Karpas-422 (cell line): ENCODE results near the gene ARHGAP4. TPM values are rescaled to one million over a fixed set of nuclear protein-coding genes. Genes with fewer than 3 reads are reported as not detected.

Experiments
- DNase-seq: peaks from one replicate; pipeline ENCODE4 v3.0.0-alpha.2; 2015
- H2AFZ ChIP-seq: fragments of 200-600 bp; sonication (generic); 2 replicates; pipeline ENCODE4 v1.6.1; 2014; ENCODE audit warnings: antibody characterized with exemption, low read length, mixed read lengths
- H3K27ac ChIP-seq: fragments of 200-600 bp; sonication (generic); 2 replicates; pipeline ENCODE4 v1.5.1; 2014; ENCODE audit warnings: mild to moderate bottlenecking, low read length, moderate library complexity
- H3K27me3 ChIP-seq: fragments of 200-600 bp; sonication (generic); 2 replicates; pipeline ENCODE4 v1.6.1; 2014; ENCODE audit warnings: low read length, mixed read lengths
- H3K36me3 ChIP-seq: fragments of 200-600 bp; sonication (generic); 2 replicates; pipeline ENCODE4 v1.6.1; 2014; ENCODE audit warnings: low read length, mixed read lengths; ENCODE audit not compliant: insufficient read depth
- H3K4me1 ChIP-seq: fragments of 200-600 bp; sonication (generic); 2 replicates; pipeline ENCODE4 v1.6.1; 2014; ENCODE audit warnings: mild to moderate bottlenecking, low read length, mixed read lengths
- H3K4me2 ChIP-seq: fragments of 200-600 bp; sonication (generic); 2 replicates; pipeline ENCODE4 v1.6.1; 2014; ENCODE audit warnings: low read length, low read depth, mild to moderate bottlenecking; ENCODE audit not compliant: poor library complexity, severe bottlenecking
- H3K4me3 ChIP-seq: fragments of 200-600 bp; sonication (generic); 2 replicates; pipeline ENCODE4 v1.5.1; 2014; ENCODE audit warnings: mild to moderate bottlenecking, antibody characterized with exemption, low read length, mixed read lengths
- H3K79me2 ChIP-seq: fragments of 200-600 bp; sonication (generic); 2 replicates; pipeline ENCODE4 v1.6.1; 2014; ENCODE audit warnings: mild to moderate bottlenecking, low read length, mixed read lengths
- H3K9ac ChIP-seq: fragments of 200-600 bp; sonication (generic); 2 replicates; pipeline ENCODE4 v1.6.0; 2014; ENCODE audit warnings: low read length
- H3K9me2 ChIP-seq: fragments of 200-600 bp; sonication (generic), shearing (Covaris generic); replicated peaks from 2 replicates; pipeline ENCODE4 v1.6.0; 2014; ENCODE audit warnings: mild to moderate bottlenecking, low read length, moderate library complexity; ENCODE audit not compliant: insufficient read depth
- H3K9me3 ChIP-seq: fragments of 300-700, 200-600 bp; sonication (generic); 2 replicates; pipeline ENCODE4 v1.6.1; 2014; ENCODE audit warnings: low read length, mixed read lengths
- H4K20me1 ChIP-seq: fragments of 200-600 bp; sonication (generic); 2 replicates; pipeline ENCODE4 v1.6.1; 2014; ENCODE audit warnings: mild to moderate bottlenecking, antibody characterized with exemption, low read length, low read depth; ENCODE audit not compliant: insufficient read depth
- total RNA-seq: library from RNA; depleted of rRNA; stranded (reverse); fragments of >200 nt; shearing (Covaris generic); gene quantifications from 2 replicates; pipeline ENCODE4 v1.2.3, GENCODE V29; 2014; ENCODE audit warnings: low replicate concordance

Gene ARHGAP4
- total RNA-seq, 1 experiment from 2014 or later = 104 TPM

DNA sequence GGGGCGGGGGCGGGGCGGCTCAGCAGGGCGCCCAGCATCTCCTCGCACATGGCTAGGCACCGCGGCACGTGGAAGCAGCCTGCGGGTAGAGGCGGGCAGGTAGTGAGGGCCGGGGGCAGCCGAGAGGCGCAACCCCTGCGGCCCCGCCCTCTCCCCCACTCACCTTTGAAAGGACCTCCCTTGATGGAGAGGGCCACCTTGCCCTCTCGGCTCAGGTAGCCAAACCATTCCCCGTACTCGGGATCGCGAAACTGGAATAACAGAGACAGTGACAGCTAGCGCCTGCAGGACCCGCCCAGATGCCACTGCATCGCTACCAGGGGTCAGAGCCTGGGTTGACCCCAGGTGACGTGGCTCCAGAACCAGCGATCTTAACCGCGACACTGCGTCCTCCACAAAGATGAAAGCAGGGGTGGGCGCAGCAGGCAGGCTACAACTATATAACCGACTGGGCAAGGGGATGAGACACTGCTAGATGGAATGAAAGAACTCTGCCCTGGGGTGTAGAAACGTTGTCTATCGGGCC lies 9.3 kb upstream of the ARHGAP4 start:
- DNase-seq = no peak
- Histone ChIP-seq H3K36me3 (0 out of 2 replicates have a peak, but pooled peaks cover 4% of the 10 kb centered on the region), H3K4me1 (peaks cover 16% of the 10 kb centered on the region), H3K9me3 (no peaks in the 10 kb centered on the region), H3K27ac (no peak overlapping the region), H3K9ac (peak overlapping the region; percentile 72), H4K20me1 (no peaks in the 10 kb centered on the region), H3K4me2 (peak overlapping the region; percentile 82), H3K4me3 (peak overlapping the region; percentile 75), H3K27me3 (no peaks in the 10 kb centered on the region), H3K79me2 (peaks cover 20% of the 10 kb centered on the region), H3K9me2 (no peaks in the 10 kb centered on the region), H2AFZ (peak overlapping the region; percentile 67; the same call in 1 of the 2 replicates)

DNA sequence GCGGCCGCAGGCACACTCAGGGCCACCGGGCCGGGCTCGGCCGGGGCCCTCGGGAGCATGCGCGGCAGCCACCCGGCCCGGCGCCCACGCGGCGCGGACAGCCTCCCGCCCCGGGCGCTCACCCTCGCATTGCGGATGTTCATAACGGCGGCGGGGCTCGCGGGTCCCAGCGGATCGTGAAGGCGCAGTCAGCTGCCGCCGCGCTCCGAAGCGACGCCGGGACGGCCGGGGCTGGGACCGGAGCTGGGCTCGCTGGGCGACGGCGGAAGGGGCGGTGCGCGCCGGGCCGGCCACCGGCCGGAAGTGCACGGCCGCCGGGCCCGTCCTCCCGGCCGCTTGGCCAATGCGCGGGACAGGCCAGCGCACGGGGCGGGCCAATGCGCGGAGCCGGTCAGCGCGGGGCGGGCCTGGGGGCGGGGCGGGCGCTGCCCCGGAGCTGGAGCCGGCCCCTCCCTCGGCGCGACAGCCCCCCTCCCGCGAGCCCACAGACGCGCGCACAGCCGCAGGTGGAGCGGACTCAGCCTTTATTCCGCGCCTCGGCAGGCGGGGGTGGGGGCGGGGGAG lies 8.8 kb upstream of the ARHGAP4 start, which contains the start of gene NAA10:
Gene NAA10, minus strand, starts transcription at position 276 of the 564 bp plus-strand sequence. Its CDS starts 133 bp downstream, at position 143.
- Histone ChIP-seq H3K4me3 (peak within 1 kb of the TSS; percentile 89), H2AFZ (peak within 1 kb of the TSS; percentile 67; the same call in 1 of the 2 replicates), H3K4me2 (peak within 1 kb of the TSS; percentile 82), H3K27me3 (no peaks in the 10 kb centered on the region), H3K4me1 (peaks cover 18% of the 10 kb centered on the region), H3K9ac (peak within 1 kb of the TSS; percentile 93), H3K9me3 (no peaks in the 10 kb centered on the region), H3K9me2 (no peaks in the 10 kb centered on the region), H3K79me2 (peaks cover 20% of the 10 kb centered on the region), H3K27ac (peak within 1 kb of the TSS; percentile 66), H3K36me3 (0 out of 2 replicates have a peak, but pooled peaks cover 4% of the 10 kb centered on the region), H4K20me1 (no peaks in the 10 kb centered on the region)
- peak; percentile 89 for DNase-seq

- H3K9me2 ChIP-seq = no peaks in the 10 kb centered on the region
- H3K79me2 ChIP-seq = peaks cover 20% of the 10 kb centered on the region
- H3K4me1 ChIP-seq = peaks cover 24% of the 10 kb centered on the region
- no peaks in the 10 kb centered on the region for H4K20me1 ChIP-seq
- H3K36me3 ChIP-seq = 0 out of 2 replicates have a peak, but pooled peaks cover 4% of the 10 kb centered on the region
- H3K4me3 ChIP-seq = peak overlapping the region; percentile 89
- no peak for DNase-seq
- no peaks in the 10 kb centered on the region for H3K9me3 ChIP-seq
- H3K27me3 ChIP-seq = no peaks in the 10 kb centered on the region
- peak overlapping the region; percentile 66 for H3K27ac ChIP-seq
- peak overlapping the region; percentile 56 for H3K4me2 ChIP-seq
- peak overlapping the region; percentile 93 for H3K9ac ChIP-seq
- no peak overlapping the region for H2AFZ ChIP-seq
Observed at GRCh38 chrX:153934148-153934761, 8.2 kb upstream of the ARHGAP4 start.

DNA sequence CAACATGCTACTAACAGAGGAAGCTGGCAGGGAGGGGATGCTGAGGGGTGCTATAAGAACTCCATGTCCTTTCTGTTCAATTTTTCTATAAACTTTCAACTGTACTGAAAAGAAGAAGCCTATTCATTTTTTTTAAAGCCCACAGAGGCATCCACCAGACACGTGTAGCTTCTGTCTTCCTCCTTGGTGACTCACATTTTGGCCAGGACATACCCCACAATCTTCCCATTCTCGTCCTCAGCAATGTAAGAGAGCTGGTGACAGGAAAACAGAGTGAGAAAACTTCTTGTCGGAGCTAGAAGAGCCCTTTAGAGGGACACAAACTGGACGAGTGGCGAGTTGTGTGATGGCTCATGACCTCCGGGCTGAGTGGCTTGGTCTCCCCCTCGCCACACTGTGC lies 7.7 kb upstream of the ARHGAP4 start:
- DNase-seq = no peak
- no peak overlapping the region for H2AFZ ChIP-seq
- H3K9me3 ChIP-seq = no peaks in the 10 kb centered on the region
- peak overlapping the region; percentile 89 for H3K4me3 ChIP-seq
- H4K20me1 ChIP-seq = no peaks in the 10 kb centered on the region
- H3K9ac ChIP-seq = peak overlapping the region; percentile 93
- H3K79me2 ChIP-seq = peaks cover 20% of the 10 kb centered on the region
- no peaks in the 10 kb centered on the region for H3K27me3 ChIP-seq
- no peaks in the 10 kb centered on the region for H3K9me2 ChIP-seq
- H3K4me1 ChIP-seq = peaks cover 29% of the 10 kb centered on the region
- H3K4me2 ChIP-seq = peak overlapping the region; percentile 56
- H3K36me3 ChIP-seq = 0 out of 2 replicates have a peak, but pooled peaks cover 4% of the 10 kb centered on the region
- peak overlapping the region; percentile 66 for H3K27ac ChIP-seq

- no peak overlapping the region for H3K4me2 ChIP-seq
- no peaks in the 10 kb centered on the region for H3K9me3 ChIP-seq
- H3K9me2 ChIP-seq = no peaks in the 10 kb centered on the region
- no peaks in the 10 kb centered on the region for H4K20me1 ChIP-seq
- no peak overlapping the region for H2AFZ ChIP-seq
- no peak overlapping the region for H3K4me3 ChIP-seq
- H3K4me1 ChIP-seq = peaks cover 34% of the 10 kb centered on the region
- H3K9ac ChIP-seq = no peak overlapping the region
- no peak overlapping the region for H3K27ac ChIP-seq
- DNase-seq = no peak
- H3K79me2 ChIP-seq = peaks cover 20% of the 10 kb centered on the region
- 0 out of 2 replicates have a peak, but pooled peaks cover 4% of the 10 kb centered on the region for H3K36me3 ChIP-seq
- no peaks in the 10 kb centered on the region for H3K27me3 ChIP-seq
Observed at GRCh38 chrX:153932220-153932915, 6.3 kb upstream of the ARHGAP4 start.

- Histone ChIP-seq H3K9me3 (no peaks in the 10 kb centered on the region), H3K36me3 (0 out of 2 replicates have a peak, but pooled peaks cover 4% of the 10 kb centered on the region), H2AFZ (no peak overlapping the region), H3K4me2 (no peak overlapping the region), H3K9ac (no peak overlapping the region), H3K4me3 (no peak overlapping the region), H3K4me1 (peaks cover 40% of the 10 kb centered on the region), H4K20me1 (no peaks in the 10 kb centered on the region), H3K9me2 (no peaks in the 10 kb centered on the region), H3K27ac (no peak overlapping the region), H3K79me2 (peaks cover 20% of the 10 kb centered on the region), H3K27me3 (no peaks in the 10 kb centered on the region)
- DNase-seq = no peak
Observed at GRCh38 chrX:153931748-153932147, 5.7 kb upstream of the ARHGAP4 start.

GRCh38 chrX:153931151-153931550 lies 5.1 kb upstream of the ARHGAP4 start:
- Histone ChIP-seq H3K9me2 (no peaks in the 10 kb centered on the region), H3K4me1 (peaks cover 44% of the 10 kb centered on the region)

More at GRCh38 chrX:153931151-153931550, 5.1 kb upstream of the ARHGAP4 start:
- no peak overlapping the region for H3K4me3 ChIP-seq
- H3K4me2 ChIP-seq = no peak overlapping the region
- no peak for DNase-seq
- no peak overlapping the region for H3K9ac ChIP-seq
- H3K79me2 ChIP-seq = peaks cover 20% of the 10 kb centered on the region
- no peak overlapping the region for H3K27ac ChIP-seq
- no peak overlapping the region for H2AFZ ChIP-seq
- H4K20me1 ChIP-seq = no peaks in the 10 kb centered on the region
- H3K9me3 ChIP-seq = no peaks in the 10 kb centered on the region
- H3K36me3 ChIP-seq = 0 out of 2 replicates have a peak, but pooled peaks cover 4% of the 10 kb centered on the region
- H3K27me3 ChIP-seq = no peaks in the 10 kb centered on the region
